Head of caudate nucleus (tissue), 42 donors: Measurements from ENCODE around the gene AQP7.
"Not testable (repeated sequence)": the region's sequence is repeated elsewhere in the genome, so short reads cannot be mapped to it uniquely, and the experiment has no call there.

ENCODE experiments used
- DNase-seq, 42 donors: peaks; one replicate each; pipeline versions ENCODE4 v3.0.0 to v3.0.0-alpha.2; 2020 to 2021; ENCODE audit warnings: mixed read lengths in 7 of 42
- intact Hi-C: fragments of 100-400 bp; cut with DNase I; formaldehyde crosslinking; loops from one replicate; pipeline ENCODE4 v1.15.0; 2022

The AQP7 gene

DNA sequence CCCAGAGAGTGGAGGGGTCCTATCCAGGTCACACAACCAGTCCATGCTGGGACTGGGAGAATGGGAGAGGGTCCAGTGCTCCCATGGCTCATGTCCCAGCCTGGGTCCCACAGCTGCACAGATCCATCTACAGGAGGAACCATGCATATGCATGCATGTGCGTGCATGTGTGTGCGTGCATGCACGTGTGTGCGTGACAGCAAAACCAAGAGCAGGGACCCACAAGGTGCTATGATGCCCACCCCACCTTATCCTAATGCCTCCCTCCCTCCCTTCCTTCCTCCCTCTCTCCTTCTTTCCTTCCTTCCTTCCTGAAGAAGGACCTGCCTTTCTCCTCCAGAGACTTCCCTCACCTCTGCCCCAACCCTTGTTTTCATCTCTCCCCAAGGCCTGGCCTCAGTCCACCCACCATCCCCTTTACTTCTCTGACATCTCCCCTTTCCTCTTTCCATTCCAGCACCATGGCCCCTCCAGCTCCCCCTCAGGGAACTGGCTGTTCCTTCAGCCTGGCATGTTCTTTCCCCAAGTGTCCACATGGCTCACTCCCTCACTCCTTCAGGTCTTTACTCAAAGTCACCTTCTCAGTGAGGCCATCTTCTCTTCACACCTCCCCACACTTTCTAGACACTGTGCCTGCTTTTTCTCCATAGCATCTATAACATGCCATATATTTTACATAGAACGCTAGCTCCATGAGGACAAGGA lies 21.8 kb downstream of the AQP7 start:
- peak in 1 of 42 donors; percentile 11 for DNase-seq
- intact Hi-C loops = no loop called here

DNA sequence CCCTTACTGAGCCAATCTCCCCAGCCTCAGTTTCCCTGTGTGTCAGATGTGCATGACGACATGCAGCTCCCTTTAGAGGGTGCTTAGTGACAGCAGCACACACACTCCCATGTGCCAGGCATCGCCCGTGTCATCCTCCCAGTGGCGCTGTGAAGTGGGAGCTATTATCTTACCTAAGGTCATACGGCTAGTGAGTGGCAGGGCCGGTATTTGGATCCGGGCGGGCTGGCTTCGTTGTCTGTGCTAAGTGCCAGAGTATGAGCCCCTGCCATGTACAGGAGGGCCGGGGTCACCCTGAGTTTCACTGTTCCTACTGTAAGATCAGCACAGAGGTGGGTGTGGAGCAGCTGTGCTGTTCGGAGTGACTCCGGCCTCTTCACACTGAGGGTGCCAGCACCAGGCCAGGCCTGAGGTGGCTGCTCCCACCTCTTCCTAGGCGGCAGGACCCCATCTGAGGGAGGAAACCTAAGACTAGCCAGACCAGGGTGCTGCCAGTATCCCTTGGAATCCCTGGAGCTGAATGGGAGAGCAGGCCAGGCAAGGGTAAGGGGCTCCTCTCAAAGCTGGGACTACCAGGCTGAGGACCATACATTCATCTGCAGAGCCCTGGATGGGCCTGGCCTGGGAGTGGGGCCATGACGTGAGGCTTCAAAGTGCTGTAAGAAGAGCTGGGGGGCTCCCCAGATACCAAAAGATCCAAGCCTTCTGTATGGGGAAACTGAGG lies 22.5 kb downstream of the AQP7 start:
- intact Hi-C loops = no loop called here
- DNase-seq = peak in 1 of 42 donors; percentile 11

DNA sequence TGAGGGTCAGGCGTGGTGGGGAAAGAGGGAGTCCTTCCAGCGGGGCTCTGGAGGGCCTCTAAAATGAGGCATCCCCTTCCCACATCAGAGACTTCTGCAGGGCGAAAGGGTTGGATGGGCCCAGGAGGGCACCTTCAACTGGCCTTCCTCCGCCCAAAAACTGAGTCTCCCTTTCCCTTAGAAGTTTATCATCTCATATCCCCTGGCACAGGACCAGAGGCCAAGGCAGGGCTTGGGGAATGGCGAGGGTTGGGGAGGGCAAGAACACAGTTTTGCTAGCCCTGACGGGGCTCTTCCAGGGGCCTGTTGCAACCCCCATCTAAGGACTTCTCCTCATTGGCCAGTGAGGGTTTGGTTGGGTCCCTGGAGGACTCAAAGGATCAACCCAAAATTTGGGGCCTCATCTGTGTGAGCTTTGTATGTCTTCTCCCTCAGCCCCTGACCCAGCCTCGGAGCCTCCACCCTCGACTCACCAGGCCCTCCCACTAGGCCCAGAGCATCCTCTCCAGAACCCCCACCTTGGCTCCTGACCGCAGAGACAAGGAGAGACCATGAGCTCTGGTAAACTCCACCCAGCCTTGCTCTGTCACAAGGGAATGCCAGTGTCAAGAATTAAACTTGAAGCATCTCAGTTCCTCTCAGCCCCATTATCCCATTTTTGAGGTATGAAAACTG lies 24.1 kb downstream of the AQP7 start:
- peak in 1 of 42 donors; percentile 22 for DNase-seq
- intact Hi-C loops = no loop called here

DNA sequence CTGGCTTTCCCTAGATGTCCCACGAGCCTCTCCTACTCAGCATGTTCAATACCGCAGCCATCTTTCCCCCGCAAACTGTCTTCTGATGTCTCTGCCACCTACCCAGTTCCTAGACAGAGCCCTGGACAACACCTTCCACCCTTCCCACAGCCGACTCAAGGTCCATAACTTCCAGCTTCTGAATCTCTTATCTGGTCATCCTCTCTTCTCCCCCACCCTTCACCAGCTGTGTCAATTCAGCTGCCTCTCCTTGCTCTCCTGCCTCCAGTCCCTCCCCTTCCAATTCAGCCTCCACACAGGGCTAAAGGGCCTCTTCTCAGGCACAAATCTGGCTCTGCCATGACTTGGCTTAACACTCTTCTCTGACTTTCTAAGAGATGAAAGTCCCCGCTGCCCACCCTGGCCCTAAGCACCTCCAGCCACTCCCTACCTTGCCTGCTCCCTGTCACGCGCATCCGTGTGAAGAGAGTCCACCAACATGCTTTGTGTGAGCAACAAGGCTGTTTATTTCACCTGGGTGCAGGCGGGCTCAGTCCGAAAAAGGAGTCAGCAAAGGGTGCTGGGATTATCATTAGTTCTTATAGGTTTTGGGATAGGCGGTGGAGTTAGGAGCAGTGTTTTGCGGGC lies 25.2 kb downstream of the AQP7 start:
- intact Hi-C loops = no loop called here
- DNase-seq = peak in 1 of 42 donors; percentile 4

DNA sequence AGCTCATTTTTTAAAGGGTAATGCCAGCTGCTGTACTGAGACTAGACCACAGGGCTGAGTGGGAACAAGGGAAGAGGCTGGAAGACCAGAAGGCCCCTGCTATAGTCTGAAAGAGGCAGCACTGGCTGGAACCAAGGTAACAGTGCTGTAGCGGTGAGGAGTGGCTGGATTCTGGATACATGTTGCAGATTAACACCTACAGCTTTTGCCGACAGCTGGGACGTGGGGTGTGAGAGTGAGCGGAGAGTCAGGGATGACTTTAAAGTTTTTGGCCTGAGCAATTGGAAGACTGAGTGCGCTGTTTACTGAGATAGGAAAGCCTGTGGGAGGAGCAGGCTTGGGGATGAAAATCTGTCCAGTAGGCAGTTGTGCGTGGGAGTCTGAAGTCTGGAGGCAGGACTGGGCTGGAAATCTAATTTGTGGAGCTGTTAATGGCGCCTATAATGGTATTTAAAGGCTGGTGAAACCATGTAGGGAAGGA lies 26.5 kb downstream of the AQP7 start:
- intact Hi-C loops = no loop called here
- DNase-seq = peak in 1 of 42 donors; percentile 18

DNA sequence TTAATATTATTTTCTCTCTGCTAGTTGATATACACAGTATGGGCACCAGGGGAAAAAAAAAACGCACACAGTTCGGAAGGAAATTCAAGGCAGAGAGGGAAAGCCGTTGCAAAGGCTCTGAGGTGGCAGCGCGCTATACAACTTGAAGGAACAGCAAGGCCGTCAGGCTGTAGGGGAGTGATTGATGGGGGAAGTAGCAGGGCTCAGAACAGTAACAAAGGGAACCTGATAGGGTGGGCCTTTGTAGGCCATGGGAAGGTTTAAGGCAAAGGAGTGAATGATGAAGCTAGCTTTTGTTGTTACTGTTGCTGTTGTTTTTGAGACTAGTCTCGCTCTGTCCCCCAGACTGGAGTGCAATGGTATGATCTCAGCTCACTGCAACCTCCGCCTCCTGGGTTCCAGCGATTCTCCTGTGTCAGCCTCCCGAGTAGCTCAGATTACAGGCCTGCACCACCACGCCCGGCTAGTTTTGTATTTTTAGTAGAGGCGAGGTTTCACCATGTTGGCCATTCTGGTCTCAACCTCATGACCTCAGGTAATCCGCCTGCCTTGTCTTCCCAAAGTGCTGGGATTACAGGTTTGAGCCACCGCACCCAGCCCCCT lies 27.0 kb downstream of the AQP7 start:
- intact Hi-C loops = no loop called here
- DNase-seq = peak in 10 of 42 donors; percentile 14 to 55 (median 28)

DNA sequence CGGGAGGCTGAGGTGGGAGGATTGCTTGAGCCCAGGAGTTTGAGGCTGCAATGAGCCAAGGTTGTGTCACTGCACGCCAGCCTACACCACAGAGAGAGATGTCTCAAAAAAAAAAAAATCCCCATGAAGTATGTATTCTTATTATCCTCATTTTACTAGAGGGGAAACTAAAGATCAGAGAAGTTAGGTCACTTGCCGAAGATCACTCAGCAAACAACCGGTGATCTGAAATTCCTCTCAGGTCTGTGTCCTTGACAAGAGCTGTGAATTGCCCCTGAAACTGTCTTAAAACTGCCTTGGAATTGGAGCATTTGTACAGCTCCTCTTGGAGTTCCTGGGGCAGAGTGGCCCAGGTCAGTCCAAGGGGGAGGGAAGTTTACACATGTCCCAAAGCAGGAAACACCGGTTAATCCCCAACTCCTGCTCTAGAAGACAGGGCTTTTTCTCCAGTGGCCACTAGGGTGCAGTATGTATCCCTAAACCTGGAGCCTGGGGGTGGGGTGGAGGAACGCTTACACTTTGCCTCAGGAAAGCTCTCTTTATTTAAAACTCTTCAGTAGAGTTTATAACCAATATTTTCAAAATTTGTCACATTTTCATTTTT lies 27.6 kb downstream of the AQP7 start:
- DNase-seq = peak; percentile 51 to 92 (median 78)
- intact Hi-C loops = loop anchor here (5.0 kb wide), 1 partner anchor 93 kb away; no protein-coding TSS in a partner anchor

DNA sequence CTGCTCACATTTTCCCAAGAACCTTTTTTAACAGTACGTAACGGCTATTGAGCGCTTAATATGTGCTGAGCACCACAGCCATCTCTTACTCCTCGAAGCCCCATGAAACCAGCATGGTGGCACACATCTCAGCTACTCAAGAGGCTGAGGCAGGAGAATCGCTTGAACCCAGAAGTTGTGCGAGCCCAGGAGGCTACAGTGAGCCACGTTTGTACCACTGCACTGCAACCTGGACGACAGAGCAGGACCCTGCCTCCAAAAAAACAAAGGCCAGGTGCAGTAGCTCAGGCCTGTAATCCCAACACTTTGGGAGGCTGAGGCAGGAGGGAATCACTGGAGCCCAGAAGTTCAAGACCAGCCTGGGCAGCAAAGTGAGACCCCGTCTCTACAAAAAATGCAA lies 28.2 kb downstream of the AQP7 start:
- intact Hi-C loops = loop anchor here (5.0 kb wide), 1 partner anchor 93 kb away; no protein-coding TSS in a partner anchor
- peak in 1 of 42 donors; percentile 2 for DNase-seq

DNA sequence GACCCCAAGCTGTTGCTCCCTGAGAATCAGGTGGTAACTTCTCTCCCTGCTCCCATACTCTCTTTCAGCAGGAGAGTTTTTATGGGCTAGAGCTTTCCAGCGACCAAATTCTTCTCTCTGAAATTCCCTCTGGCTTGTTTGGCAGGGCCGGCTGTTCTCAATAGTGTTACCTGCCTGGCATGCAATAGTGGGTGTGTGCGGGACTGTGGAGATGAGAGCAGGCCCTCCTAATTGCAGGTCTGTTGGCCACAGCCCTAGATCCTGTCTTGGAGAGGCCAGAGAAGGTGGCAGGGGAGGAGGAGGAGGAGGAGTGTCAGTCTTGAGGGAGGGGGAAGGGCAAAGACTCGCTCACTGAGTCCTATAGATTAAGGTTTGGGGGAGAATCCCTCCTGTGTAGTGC lies 29.5 kb downstream of the AQP7 start:
- peak in 1 of 42 donors; percentile 7 for DNase-seq
- intact Hi-C loops = loop anchor here (5.0 kb wide), 1 partner anchor 94 kb away; no protein-coding TSS in a partner anchor

DNA sequence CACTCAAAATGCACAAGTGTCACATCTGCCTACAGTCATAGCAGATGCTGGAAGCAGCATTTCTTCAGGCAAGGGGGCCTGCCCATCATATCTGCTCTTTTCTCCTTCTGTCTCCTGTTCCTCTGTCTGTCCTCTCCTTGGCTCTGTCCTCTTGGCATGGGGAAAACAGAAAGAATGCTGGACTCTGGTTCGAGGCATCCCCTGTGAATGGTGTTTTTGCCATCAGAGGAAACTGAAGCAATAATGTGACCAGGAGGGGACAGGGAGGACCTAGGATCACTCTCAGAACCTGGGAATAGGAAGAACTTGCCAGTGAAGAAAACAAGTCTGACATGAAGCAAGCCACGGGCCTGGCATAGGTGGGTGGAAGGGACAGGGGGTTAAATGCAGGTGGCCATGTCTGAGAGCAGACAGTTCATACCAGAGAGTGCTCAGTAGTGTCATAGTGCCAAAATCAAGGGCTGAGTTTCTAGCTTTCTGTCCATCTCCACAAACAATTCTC lies 35.3 kb downstream of the AQP7 start:
- intact Hi-C loops = no loop called here
- DNase-seq = no peak

DNA sequence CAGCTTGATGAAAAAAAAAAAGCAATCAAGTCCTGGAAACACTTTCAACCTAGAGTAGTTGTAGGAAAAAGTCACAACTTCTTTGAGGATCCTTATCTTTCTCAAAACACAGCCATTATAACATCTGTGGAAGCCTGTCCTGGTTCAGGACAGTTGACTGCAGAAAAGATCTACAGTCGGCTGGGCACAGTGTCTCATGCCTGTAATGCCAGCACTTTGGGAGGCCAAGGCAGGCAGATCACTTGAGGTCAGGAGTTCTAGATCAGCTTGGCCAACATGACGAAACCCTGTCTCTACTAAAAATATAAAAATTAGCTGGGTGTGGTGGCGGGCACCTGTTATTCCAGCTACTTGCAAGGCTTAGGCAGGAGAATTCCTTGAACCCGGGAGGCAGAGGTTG lies 37.6 kb downstream of the AQP7 start:
- intact Hi-C loops = not testable (repeated sequence)

DNA sequence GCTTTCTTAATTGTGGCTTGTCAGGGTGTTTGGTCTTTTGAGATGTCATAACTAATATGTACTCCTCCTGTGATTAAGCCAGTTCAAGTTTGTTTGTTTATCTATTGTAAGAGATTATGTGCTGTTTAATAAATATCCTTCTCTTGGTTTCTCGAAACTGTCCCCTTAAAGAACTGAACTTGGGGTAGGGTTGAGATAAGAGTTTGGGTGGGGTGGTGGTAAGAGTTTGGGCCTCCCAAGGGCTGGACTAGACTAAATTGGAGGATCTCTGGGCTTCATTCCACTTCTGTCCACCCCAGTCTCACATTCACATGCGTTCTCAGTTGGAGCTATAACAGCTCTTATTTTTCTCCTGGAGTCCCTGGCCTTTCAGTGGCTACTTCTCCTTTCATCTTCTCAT lies 38.2 kb downstream of the AQP7 start:
- DNase-seq = no peak
- intact Hi-C loops = no loop called here

More for the DNA sequence above, 37.6 kb downstream of the AQP7 start:
- DNase-seq = not testable (repeated sequence)

DNA sequence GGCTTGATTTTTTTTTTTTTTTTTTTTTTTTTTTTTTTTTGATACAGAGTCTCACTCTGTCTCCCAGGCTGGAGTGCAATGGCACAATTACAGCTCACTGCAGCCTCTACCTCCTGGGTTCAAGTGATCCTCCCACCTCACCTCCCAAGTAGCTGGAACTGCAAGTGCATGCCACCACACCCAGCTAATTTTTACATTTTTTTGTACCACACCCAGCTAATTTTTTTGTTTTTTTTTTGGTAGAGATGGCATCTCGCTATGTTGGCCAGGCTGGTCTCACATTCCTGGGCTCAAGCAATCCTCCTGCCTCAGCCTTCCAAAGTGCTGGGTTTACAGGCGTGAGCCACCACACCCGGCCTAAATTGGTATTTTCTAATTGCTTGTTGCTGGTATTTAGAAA lies 43.7 kb downstream of the AQP7 start:
- intact Hi-C loops, DNase-seq: not testable (repeated sequence)

DNA sequence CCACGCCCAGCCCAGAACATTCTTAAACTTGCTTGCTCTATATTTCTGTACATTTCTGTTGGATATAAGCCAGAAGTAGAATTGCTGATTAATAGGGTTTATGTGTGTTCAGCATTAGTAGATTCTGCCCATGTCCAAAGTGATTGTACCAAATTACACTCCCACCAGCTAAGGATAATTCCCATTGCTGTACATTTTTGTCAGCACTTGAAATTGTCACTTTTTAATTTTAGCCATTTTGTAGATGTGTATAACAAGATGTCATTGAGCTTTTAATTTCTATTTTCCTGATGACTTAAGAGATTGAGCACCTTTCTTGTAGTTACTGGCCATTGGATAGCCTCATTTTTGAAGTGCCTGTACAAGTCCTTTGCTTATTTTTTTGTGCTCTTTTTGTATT lies 46.4 kb downstream of the AQP7 start:
- intact Hi-C loops = no loop called here
- no peak for DNase-seq

DNA sequence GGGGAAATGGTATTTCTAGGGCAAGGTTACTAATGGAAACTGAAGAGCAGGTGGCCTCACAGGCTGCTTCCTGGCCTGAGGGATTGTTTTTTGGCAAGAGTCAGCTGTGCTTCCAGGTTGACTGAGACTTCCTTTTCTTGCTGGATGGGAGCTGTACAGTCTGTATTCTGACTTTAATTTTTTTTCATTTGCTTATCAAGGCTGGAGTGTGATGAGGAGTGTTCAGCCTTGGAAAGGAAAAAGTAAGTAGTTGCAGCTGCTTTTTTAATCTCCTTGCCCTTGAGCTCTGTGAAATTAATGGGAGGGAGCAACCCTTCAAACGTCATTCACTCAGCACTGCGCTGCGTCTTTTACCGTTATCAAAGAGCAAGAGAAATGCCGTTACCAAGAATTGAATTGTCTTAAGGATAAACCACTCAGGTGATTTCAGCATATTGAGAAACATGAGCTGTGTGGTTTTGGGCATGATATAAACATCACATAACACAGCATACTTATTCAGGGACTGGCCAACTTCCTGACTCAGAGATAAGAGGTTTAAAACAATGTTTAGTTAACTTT lies 47.6 kb downstream of the AQP7 start:
- DNase-seq = no peak
- intact Hi-C loops = no loop called here

DNA sequence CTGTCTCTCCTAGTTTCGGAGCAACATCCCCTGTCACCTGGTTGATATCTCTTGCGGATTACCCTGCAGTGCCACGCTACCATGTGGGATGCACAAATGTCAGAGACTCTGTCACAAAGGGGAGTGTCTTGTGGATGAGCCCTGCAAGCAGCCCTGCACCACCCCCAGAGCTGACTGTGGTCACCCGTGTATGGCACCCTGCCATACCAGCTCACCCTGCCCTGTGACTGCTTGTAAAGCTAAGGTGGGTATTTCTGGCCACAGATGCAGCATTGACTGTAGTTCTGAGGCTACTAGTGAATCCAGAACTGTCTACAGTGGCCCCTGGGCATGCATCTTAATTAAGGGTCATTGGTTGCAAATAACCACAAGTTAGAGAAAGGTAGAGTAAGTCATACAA lies 50.8 kb downstream of the AQP7 start:
- DNase-seq = no peak
- intact Hi-C loops = no loop called here

DNA sequence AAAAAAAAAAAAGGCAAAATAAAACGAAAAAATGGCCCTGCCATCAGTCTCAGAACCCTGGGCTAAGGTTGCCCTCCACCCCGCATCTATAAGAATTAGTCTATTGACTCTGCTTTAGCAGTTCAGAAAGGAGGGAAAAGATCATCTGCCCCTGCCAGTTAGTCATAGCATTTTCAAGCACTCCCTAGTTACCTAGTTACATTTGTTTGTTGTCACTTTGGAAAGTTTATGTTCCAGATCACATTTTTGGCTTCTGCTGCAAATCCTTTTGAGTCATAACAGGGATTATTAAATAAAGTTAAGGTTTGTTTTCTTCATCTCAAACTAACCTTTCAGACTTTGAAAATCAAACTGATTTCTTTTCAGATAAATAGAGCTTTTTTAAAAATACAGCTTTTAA lies 52.1 kb downstream of the AQP7 start:
- DNase-seq = no peak
- intact Hi-C loops = no loop called here

DNA sequence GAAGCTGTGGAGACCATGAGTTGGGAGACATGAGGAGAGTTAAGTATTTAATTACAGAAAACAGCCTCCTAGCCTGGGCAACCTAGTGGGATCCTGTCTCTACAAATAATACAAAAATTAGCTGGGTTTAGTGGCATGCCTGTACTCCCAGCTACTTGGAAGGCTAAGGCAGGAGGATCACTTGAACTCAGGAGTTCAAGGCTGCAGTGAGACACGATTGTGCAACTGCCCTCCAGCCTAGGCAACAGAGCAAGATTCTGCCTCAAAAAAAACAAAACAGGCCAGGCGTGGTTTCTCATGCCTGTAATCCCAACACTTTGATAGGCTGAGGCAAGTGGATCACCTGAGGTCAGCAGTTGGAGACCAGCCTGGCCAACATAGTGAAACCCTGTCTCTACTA lies 52.6 kb downstream of the AQP7 start:
- intact Hi-C loops = no loop called here
- no peak for DNase-seq
